ENCODE data around the gene ST3GAL2. TPM values are rescaled to one million over a fixed set of nuclear protein-coding genes. Genes with fewer than 3 reads are reported as not detected.

ST3GAL2 gene
- total and polyA plus RNA-seq, 2 of the 4 experiments (the other 2 are of a cell fraction): 17.4 to 17.7 TPM

DNA sequence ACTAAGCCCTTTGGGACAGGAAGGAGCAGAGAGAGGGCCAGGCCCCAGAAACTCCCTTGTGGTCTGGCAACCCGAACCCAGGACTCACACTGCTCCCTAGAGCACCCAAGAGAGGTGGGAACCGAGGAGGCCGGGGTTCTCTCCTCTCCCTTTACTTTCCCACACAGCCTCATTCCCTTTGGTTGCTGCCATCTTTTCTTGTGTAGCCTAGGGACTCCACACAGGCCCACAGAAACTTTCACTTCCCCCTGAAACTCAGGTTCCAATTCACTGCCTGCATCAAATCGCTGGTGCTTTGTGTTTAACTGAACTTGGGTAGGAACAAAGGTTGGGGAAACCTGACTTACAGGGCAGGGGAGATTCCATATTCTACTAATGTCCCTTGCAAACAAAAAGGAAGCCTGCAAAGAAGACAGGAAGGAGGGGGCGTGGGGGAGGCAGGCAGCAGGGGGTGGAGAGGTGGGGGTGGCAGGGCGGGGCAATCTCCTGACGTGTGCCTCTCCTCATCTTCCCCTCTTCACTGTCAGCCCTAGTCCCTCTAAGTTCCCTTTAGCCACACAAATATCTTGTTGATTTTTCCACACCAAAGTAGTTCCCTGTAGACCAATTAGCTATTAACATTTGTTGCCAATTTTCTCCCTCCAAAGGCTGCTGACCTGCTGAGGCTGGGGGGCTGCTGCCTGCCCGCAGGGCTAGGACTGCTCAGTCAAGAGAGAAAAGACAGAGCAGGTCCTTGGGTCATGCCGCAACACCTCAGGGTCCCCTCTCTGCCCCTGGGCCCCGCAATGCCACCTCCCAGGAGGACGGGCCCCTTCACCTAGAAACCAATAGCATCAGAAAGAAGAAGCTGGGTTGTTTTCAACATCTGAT, 8.0 kb downstream of the ST3GAL2 start:
- peaks cover 51% of the 10 kb centered on the region for H3K9me1 ChIP-seq (ENCODE audit: insufficient read depth, low read length)
- peak overlapping the region; percentile 84; the same call in 1 of the 2 replicates for H3K4ac ChIP-seq (ENCODE audit: low read depth, low read length)
- peak overlapping the region; percentile 71; the same call in 1 of the 3 replicates for H2BK15ac ChIP-seq (ENCODE audit: low read depth, low read length)
- H2BK20ac ChIP-seq (ENCODE audit: low read depth, low read length): peak overlapping the region; percentile 55
- H3K9ac ChIP-seq (ENCODE audit: low read depth, low read length): 0 out of 2 replicates have a peak overlapping the region, but pooled peaks have one; percentile 12
- H3K36me3 ChIP-seq (ENCODE audit: control insufficient read depth, insufficient read depth, low read length): peaks cover 4% of the 10 kb centered on the region; the same call in 1 of the 2 replicates
- H3K4me2 ChIP-seq (ENCODE audit: low read depth, low read length): no peak overlapping the region
- DNase-seq (peak; percentile 24), ATAC-seq (ENCODE audit: low read depth) (no peak)
- intact Hi-C loops (cut with micrococcal nuclease) (no loop called here), dilution Hi-C loops (cut with HindIII; ENCODE audit: low sequenced_read_pairs, unreplicated experiment) (no loop called here), in situ Hi-C loops (cut with MboI; ENCODE audit: low sequenced_read_pairs) (no loop called here)
- H4K91ac ChIP-seq (ENCODE audit: insufficient read depth, low read depth, low read length): peak overlapping the region; percentile 67
- peaks cover 28 to 80% of the 10 kb centered on the region in 2 experiments for H3K79me1 ChIP-seq (ENCODE audit: low read depth in 1 of 2, low read length in 2 of 2)
- H4K20me1 ChIP-seq (ENCODE audit: insufficient read depth, low read length): peaks cover 54% of the 10 kb centered on the region
- H2AFZ ChIP-seq (replicated peaks; ENCODE audit: low read length, poor library complexity): peak overlapping the region; percentile 48
- H3K14ac ChIP-seq (replicated peaks; ENCODE audit: low read depth, low read length): peak overlapping the region; percentile 89
- H2AK9ac ChIP-seq (replicated peaks; ENCODE audit: low read depth, low read length, poor library complexity): peak overlapping the region; percentile 96
- H3K27me3 ChIP-seq (ENCODE audit: control insufficient read depth, insufficient read depth, low read length): no peaks in the 10 kb centered on the region
- WGBS, 2 experiments (ENCODE audit: extremely low coverage in 2 of 2, insufficient read length in 1 of 2): no CpG with 5 or more reads among the region's 11 CpGs
- H2BK120ac ChIP-seq (ENCODE audit: low read depth, low read length): peak overlapping the region; percentile 73
- H4K5ac ChIP-seq (ENCODE audit: low read depth, low read length): peak overlapping the region; percentile 12; the same call in 1 of the 2 replicates
- H3K18ac ChIP-seq (ENCODE audit: low read depth, low read length): 0 out of 2 replicates have a peak overlapping the region, but pooled peaks have one; percentile 2
- H3K4me3 ChIP-seq (ENCODE audit: insufficient read depth, low read depth, low read length): no peak overlapping the region
- H3K56ac ChIP-seq (ENCODE audit: extremely low read depth, insufficient read depth, low read length): no peak overlapping the region
- H3K23ac ChIP-seq (ENCODE audit: low read depth, low read length): peak overlapping the region; percentile 79
- H2BK5ac ChIP-seq (ENCODE audit: low read depth, low read length, poor library complexity, severe bottlenecking): peak overlapping the region; percentile 47
- peaks cover 46% of the 10 kb centered on the region for H3K4me1 ChIP-seq (ENCODE audit: control insufficient read depth, insufficient read depth, low read length)
- TF ChIP-seq MAFK (IDR thresholded peaks at IDR 0.05; ENCODE audit: low read depth, low read length) (no peak), POLR2A (IDR thresholded peaks at IDR 0.05; ENCODE audit: low read depth, low read length) (no peak), RAD21 (IDR thresholded peaks at IDR 0.05; ENCODE audit: low read length) (no peak), BHLHE40 (IDR thresholded peaks at IDR 0.05; ENCODE audit: low read depth, low read length) (no peak)
- ChIA-PET CTCF (no interaction called here), POLR2A (ENCODE audit: unreplicated experiment) (no interaction called here)
- peak overlapping the region; percentile 52 to 71; a peak in 2 of 4 replicates for H4K8ac ChIP-seq (ENCODE audit: low read depth in 2 of 2, low read length in 2 of 2)
- peak overlapping the region; percentile 28 for H3K27ac ChIP-seq (ENCODE audit: insufficient read depth, low read length)
- peak overlapping the region; percentile 92 for H2AK5ac ChIP-seq (ENCODE audit: low read depth, low read length)
- H3K9me3 ChIP-seq (ENCODE audit: control insufficient read depth, insufficient read depth, low read length): no peaks in the 10 kb centered on the region
- BruUV-seq (replicated peaks): no TSS peak

All from IMR-90 (cell line).